ENCODE results near the gene TNFRSF19.

TNFRSF19 gene

GRCh38 chr13:23628765-23629565, 58.8 kb downstream of the TNFRSF19 start:
- DNase-seq (ENCODE audit: low spot score) = no peak

- no peak for DNase-seq (ENCODE audit: low spot score)
Observed at GRCh38 chr13:23629566-23630272, 59.5 kb downstream of the TNFRSF19 start.

- no peak for DNase-seq (ENCODE audit: low spot score)
Observed at GRCh38 chr13:23630349-23631093, 60.3 kb downstream of the TNFRSF19 start.

- DNase-seq (ENCODE audit: low spot score) = no peak
Observed at GRCh38 chr13:23631311-23632047, 61.3 kb downstream of the TNFRSF19 start.

GRCh38 chr13:23632048-23632582, 61.9 kb downstream of the TNFRSF19 start:
- DNase-seq (ENCODE audit: low spot score) = no peak

GRCh38 chr13:23632741-23633140, 62.5 kb downstream of the TNFRSF19 start:
- DNase-seq (ENCODE audit: low spot score) = no peak

GRCh38 chr13:23634897-23635296, 64.7 kb downstream of the TNFRSF19 start:
- DNase-seq (ENCODE audit: low spot score) = no peak

- no peak for DNase-seq (ENCODE audit: low spot score)
Observed at GRCh38 chr13:23636360-23636759, 66.1 kb downstream of the TNFRSF19 start.

- peak; percentile 45 for DNase-seq (ENCODE audit: low spot score)
Observed at GRCh38 chr13:23637829-23638228, 67.6 kb downstream of the TNFRSF19 start.

- DNase-seq (ENCODE audit: low spot score) = no peak
Observed at GRCh38 chr13:23639674-23640073, 69.5 kb downstream of the TNFRSF19 start.

- DNase-seq (ENCODE audit: low spot score) = no peak
Observed at GRCh38 chr13:23642110-23642509, 71.9 kb downstream of the TNFRSF19 start.

- DNase-seq (ENCODE audit: low spot score) = no peak
Observed at GRCh38 chr13:23643338-23644125, 73.3 kb downstream of the TNFRSF19 start.

GRCh38 chr13:23644126-23644419, 73.9 kb downstream of the TNFRSF19 start:
- no peak for DNase-seq (ENCODE audit: low spot score)

- no peak for DNase-seq (ENCODE audit: low spot score)
Observed at GRCh38 chr13:23644527-23645138, 74.4 kb downstream of the TNFRSF19 start.

- no peak for DNase-seq (ENCODE audit: low spot score)
Observed at GRCh38 chr13:23645851-23646250, 75.6 kb downstream of the TNFRSF19 start.

- no peak for DNase-seq (ENCODE audit: low spot score)
Observed at GRCh38 chr13:23651439-23651838, 81.2 kb downstream of the TNFRSF19 start.

- no peak for DNase-seq (ENCODE audit: low spot score)
Observed at GRCh38 chr13:23651887-23652286, 81.7 kb downstream of the TNFRSF19 start.

GRCh38 chr13:23652909-23653726, 82.9 kb downstream of the TNFRSF19 start:
- no peak for DNase-seq (ENCODE audit: low spot score)
